ENCODE data around the gene BABAM2. TPM values are rescaled to one million over a fixed set of nuclear protein-coding genes. Genes with fewer than 3 reads are reported as not detected.

The BABAM2 gene
- total RNA-seq, 1 experiment from 2014 or later = 27.1 TPM

- TF ChIP-seq, protein P1, sequence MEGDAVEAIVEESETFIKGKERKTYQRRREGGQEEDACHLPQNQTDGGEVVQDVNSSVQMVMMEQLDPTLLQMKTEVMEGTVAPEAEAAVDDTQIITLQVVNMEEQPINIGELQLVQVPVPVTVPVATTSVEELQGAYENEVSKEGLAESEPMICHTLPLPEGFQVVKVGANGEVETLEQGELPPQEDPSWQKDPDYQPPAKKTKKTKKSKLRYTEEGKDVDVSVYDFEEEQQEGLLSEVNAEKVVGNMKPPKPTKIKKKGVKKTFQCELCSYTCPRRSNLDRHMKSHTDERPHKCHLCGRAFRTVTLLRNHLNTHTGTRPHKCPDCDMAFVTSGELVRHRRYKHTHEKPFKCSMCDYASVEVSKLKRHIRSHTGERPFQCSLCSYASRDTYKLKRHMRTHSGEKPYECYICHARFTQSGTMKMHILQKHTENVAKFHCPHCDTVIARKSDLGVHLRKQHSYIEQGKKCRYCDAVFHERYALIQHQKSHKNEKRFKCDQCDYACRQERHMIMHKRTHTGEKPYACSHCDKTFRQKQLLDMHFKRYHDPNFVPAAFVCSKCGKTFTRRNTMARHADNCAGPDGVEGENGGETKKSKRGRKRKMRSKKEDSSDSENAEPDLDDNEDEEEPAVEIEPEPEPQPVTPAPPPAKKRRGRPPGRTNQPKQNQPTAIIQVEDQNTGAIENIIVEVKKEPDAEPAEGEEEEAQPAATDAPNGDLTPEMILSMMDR (conservative IDR thresholded peaks at IDR 0.05) = no peak
- WGBS (ENCODE audit: extremely low coverage, insufficient read length, low lambda C conversion rate) = no CpG with 5 or more reads among the region's 7 CpGs
Observed at GRCh38 chr2:28338831-28339321, 448.3 kb downstream of the BABAM2 start.

More at GRCh38 chr2:28338831-28339321, 448.3 kb downstream of the BABAM2 start:
- Histone ChIP-seq H3K9ac (ENCODE audit: extremely low read depth, insufficient read length, low read length) (no peak overlapping the region), H3K27ac (ENCODE audit: insufficient read length, low read depth, low read length) (no peak overlapping the region), H3K14ac (ENCODE audit: insufficient read depth, low read length) (no peak overlapping the region), H2AK5ac (ENCODE audit: insufficient read length, low read length) (no peak overlapping the region), H2BK20ac (ENCODE audit: low read depth, low read length, poor library complexity, severe bottlenecking) (no peak overlapping the region), H3K18ac (ENCODE audit: insufficient read length, low read depth, low read length) (no peak overlapping the region), H3K4ac (ENCODE audit: low read depth, low read length) (no peak overlapping the region), H2BK15ac (ENCODE audit: low read depth, low read length) (no peak overlapping the region), H3K4me2 (ENCODE audit: insufficient read depth, insufficient read length, low read length) (no peak overlapping the region), H3K23ac (ENCODE audit: insufficient read length, low read depth, low read length) (no peak overlapping the region), H2AFZ (ENCODE audit: low read length) (no peak overlapping the region), H2BK5ac (ENCODE audit: insufficient read length, low read length) (no peak overlapping the region), H3T11ph (ENCODE audit: low read length) (no peak overlapping the region), H4K5ac (ENCODE audit: insufficient read length, low read depth, low read length) (no peak overlapping the region), H2BK120ac (ENCODE audit: low read depth, low read length, poor library complexity, severe bottlenecking) (no peak overlapping the region), H3K9me3 (ENCODE audit: control insufficient read depth, low read depth, low read length) (no peaks in the 10 kb centered on the region), H3K23me2 (ENCODE audit: insufficient read length, low read depth, low read length, poor library complexity, severe bottlenecking) (no peaks in the 10 kb centered on the region), H3K4me1 (ENCODE audit: insufficient read depth, low read length) (no peaks in the 10 kb centered on the region), H3K79me1 (ENCODE audit: insufficient read depth, low read depth, low read length, poor library complexity, severe bottlenecking) (no peaks in the 10 kb centered on the region), H3K79me2 (ENCODE audit: insufficient read depth, low read length) (no peaks in the 10 kb centered on the region), H3K56ac (ENCODE audit: insufficient read length, low read depth, low read length) (no peak overlapping the region), H2BK12ac (ENCODE audit: insufficient read length, low read depth, low read length) (no peak overlapping the region), H4K91ac (ENCODE audit: insufficient read length, low read depth, low read length) (no peak overlapping the region), H4K20me1 (ENCODE audit: control insufficient read depth, insufficient read depth, insufficient read length) (no peaks in the 10 kb centered on the region), H3K27me3 (ENCODE audit: insufficient read depth, low read length) (no peaks in the 10 kb centered on the region), H4K8ac (replicated peaks; ENCODE audit: insufficient read length, low read depth, low read length) (no peak overlapping the region)
- Mint-ChIP-seq H3K4me3 (no peak overlapping the region), H3K9me3 (no peaks in the 10 kb centered on the region), H3K4me1 (peaks cover 28 to 36% of the 10 kb centered on the region in 2 experiments), H3K27me3 (ENCODE audit: low read depth) (peaks cover 1% of the 10 kb centered on the region; the same call in 1 of the 2 replicates), H3K27ac (peak overlapping the region; percentile 3 to 34 (median 15); a peak in 5 of 7 replicates), H3K36me3 (ENCODE audit: insufficient read depth in 1 of 3, low read depth in 3 of 3) (no peaks in the 10 kb centered on the region; a peak in 1 of 7 replicates)
- no peak for DNase-seq

Data from H9 (cell line).